K562 (cell line): Measurements from ENCODE around the gene RPTOR.

ENCODE experiments used
- ADNP ChIP-seq: fragments of 200-800 bp; sonication (Bioruptor generic); IDR thresholded peaks from 2 replicates; pipeline ENCODE4 v1.6.1; 2016; ENCODE audit warnings: missing genetic modification characterization, missing compliant biosample characterization
- BRCA1 ChIP-seq, 2 experiments: fragments of 450-650 bp in 1 of 2; sonication (generic) in 1 of 2; formaldehyde crosslinking in 1 of 2; IDR thresholded peaks; 2 replicates each; pipeline versions ENCODE4 v1.5.0 to v1.6.1; 2017 to 2020; ENCODE audit warnings: mild to moderate bottlenecking in 1 of 2, missing genetic modification reagents in 1 of 2
- CTCF ChIP-seq, 3 experiments: IDR thresholded peaks in 2 of 3; conservative IDR thresholded peaks in 1 of 3; 2 replicates each; pipeline ENCODE4 v1.5.1; 2011 to 2012; ENCODE audit warnings: low read length in 3 of 3, mild to moderate bottlenecking in 3 of 3, control low read depth in 2 of 3, improper control_type of control experiment in 1 of 3, inconsistent platforms in 1 of 3, low read depth in 1 of 3, mixed read lengths in 1 of 3, moderate library complexity in 1 of 3; ENCODE audit not compliant: insufficient read depth in 2 of 3
- EWSR1 ChIP-seq: fragments of 450-650 bp; IDR thresholded peaks from 2 replicates; pipeline ENCODE4 v1.6.1; 2018; ENCODE audit warnings: borderline replicate concordance, mild to moderate bottlenecking, low read depth, moderate library complexity; ENCODE audit not compliant: partially characterized antibody
- GABPB1 ChIP-seq: sonication (generic); formaldehyde crosslinking; IDR thresholded peaks from 2 replicates; pipeline ENCODE4 v1.8.0; 2022; ENCODE audit warnings: mild to moderate bottlenecking, missing genetic modification reagents
- HDAC2 ChIP-seq: fragments of 450-650 bp; IDR thresholded peaks from 2 replicates; pipeline ENCODE4 v1.6.1; 2016; ENCODE audit warnings: mild to moderate bottlenecking
- POLR2AphosphoS5 ChIP-seq: IDR thresholded peaks from 2 replicates; pipeline ENCODE4 v1.6.1; 2011; ENCODE audit warnings: mild to moderate bottlenecking, low read depth, low read length, moderate library complexity; ENCODE audit not compliant: control insufficient read depth, insufficient read depth
- POU5F1 ChIP-seq: fragments of 150-350 bp; IDR thresholded peaks from 2 replicates; pipeline ENCODE4 v1.6.1; 2014; ENCODE audit warnings: borderline replicate concordance, low read length, low read depth, mild to moderate bottlenecking; ENCODE audit not compliant: partially characterized antibody
- SIX5 ChIP-seq, 2 experiments: IDR thresholded peaks; 2 replicates each; pipeline ENCODE4 v1.6.1; 2011; ENCODE audit warnings: low read length in 2 of 2, borderline replicate concordance in 1 of 2, low read depth in 1 of 2, mild to moderate bottlenecking in 1 of 2, moderate library complexity in 1 of 2; ENCODE audit not compliant: insufficient read depth in 1 of 2
- TCF7L2 ChIP-seq: fragments of 150-350 bp; IDR thresholded peaks from 2 replicates; pipeline ENCODE4 v1.6.1; 2016; ENCODE audit warnings: low read depth, mild to moderate bottlenecking, low read length, moderate library complexity
- ZBTB26 ChIP-seq: fragments of 450-650 bp; formaldehyde crosslinking; IDR thresholded peaks from 2 replicates; pipeline ENCODE4 v1.4.0; 2022; ENCODE audit warnings: missing genetic modification characterization
- TF ChIP-seq, protein P1 (sequence below): sonication (generic); formaldehyde crosslinking; IDR thresholded peaks from 2 replicates; pipeline ENCODE4 v1.8.0; 2022; ENCODE audit warnings: missing genetic modification reagents, mild to moderate bottlenecking, borderline replicate concordance
- TF ChIP-seq, protein P2 (sequence below): sonication (generic); formaldehyde crosslinking; IDR thresholded peaks from 2 replicates; pipeline ENCODE4 v1.8.1; 2022; ENCODE audit warnings: missing genetic modification reagents

- TF ChIP-seq CTCF (IDR thresholded peaks at IDR 0.05 in 2 of 3, conservative IDR thresholded peaks at IDR 0.05 in 1 of 3; ENCODE audit: insufficient read depth in 2 of 3, low read depth in 1 of 3, low read length in 3 of 3) (peak in 1 of 3 experiments; percentile 17; a peak in 1 of 6 replicates), SIX5 (IDR thresholded peaks at IDR 0.05; ENCODE audit: borderline replicate concordance in 1 of 2, insufficient read depth in 1 of 2, low read depth in 1 of 2, low read length in 2 of 2) (no peak), POLR2AphosphoS5 (no peak), EWSR1 (no peak), GABPB1 (CRISPR knock-in tag) (no peak), ZBTB26 (no peak), TCF7L2 (no peak), ADNP (no peak), HDAC2 (no peak), POU5F1 (no peak), BRCA1 (IDR thresholded peaks at IDR 0.05) (no peak), BRCA1 (CRISPR knock-in tag; IDR thresholded peaks at IDR 0.05) (no peak)
- TF ChIP-seq, protein P1, sequence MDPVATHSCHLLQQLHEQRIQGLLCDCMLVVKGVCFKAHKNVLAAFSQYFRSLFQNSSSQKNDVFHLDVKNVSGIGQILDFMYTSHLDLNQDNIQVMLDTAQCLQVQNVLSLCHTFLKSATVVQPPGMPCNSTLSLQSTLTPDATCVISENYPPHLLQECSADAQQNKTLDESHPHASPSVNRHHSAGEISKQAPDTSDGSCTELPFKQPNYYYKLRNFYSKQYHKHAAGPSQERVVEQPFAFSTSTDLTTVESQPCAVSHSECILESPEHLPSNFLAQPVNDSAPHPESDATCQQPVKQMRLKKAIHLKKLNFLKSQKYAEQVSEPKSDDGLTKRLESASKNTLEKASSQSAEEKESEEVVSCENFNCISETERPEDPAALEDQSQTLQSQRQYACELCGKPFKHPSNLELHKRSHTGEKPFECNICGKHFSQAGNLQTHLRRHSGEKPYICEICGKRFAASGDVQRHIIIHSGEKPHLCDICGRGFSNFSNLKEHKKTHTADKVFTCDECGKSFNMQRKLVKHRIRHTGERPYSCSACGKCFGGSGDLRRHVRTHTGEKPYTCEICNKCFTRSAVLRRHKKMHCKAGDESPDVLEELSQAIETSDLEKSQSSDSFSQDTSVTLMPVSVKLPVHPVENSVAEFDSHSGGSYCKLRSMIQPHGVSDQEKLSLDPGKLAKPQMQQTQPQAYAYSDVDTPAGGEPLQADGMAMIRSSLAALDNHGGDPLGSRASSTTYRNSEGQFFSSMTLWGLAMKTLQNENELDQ (CRISPR knock-in tag): no peak
- TF ChIP-seq, protein P2, sequence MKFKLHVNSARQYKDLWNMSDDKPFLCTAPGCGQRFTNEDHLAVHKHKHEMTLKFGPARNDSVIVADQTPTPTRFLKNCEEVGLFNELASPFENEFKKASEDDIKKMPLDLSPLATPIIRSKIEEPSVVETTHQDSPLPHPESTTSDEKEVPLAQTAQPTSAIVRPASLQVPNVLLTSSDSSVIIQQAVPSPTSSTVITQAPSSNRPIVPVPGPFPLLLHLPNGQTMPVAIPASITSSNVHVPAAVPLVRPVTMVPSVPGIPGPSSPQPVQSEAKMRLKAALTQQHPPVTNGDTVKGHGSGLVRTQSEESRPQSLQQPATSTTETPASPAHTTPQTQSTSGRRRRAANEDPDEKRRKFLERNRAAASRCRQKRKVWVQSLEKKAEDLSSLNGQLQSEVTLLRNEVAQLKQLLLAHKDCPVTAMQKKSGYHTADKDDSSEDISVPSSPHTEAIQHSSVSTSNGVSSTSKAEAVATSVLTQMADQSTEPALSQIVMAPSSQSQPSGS (CRISPR knock-in tag): no peak
Measured at GRCh38 chr17:80926591-80927250, 382.1 kb downstream of the RPTOR start.
